GM06990 (cell line): ENCODE data around the gene FBN1.

Experiments
- DNase-seq: peaks from one replicate; pipeline ENCODE4 v3.0.0-alpha.2; 2011; ENCODE audit not compliant: insufficient read length; ENCODE audit errors: extremely low read depth
- H3K27me3 ChIP-seq: replicated peaks from 2 replicates; pipeline ENCODE4 v1.6.0; 2011; ENCODE audit warnings: low read length; ENCODE audit not compliant: control insufficient read depth, insufficient read depth
- H3K36me3 ChIP-seq: 2 replicates; pipeline ENCODE4 v1.5.1; 2011; ENCODE audit warnings: low read length; ENCODE audit not compliant: control insufficient read depth, insufficient read depth
- H3K4me3 ChIP-seq: replicated peaks from 2 replicates; pipeline ENCODE4 v1.5.1; 2011; ENCODE audit warnings: low read depth, mild to moderate bottlenecking, control low read depth, low read length
- CTCF ChIP-seq: IDR thresholded peaks from 2 replicates; pipeline ENCODE4 v1.5.1; 2011; ENCODE audit warnings: low read length, control low read depth, mild to moderate bottlenecking, inconsistent platforms; ENCODE audit not compliant: insufficient read depth, poor library complexity, severe bottlenecking

The FBN1 gene

GRCh38 chr15:48634893-48635292, 10.6 kb downstream of the FBN1 start:
- Histone ChIP-seq H3K36me3 (no peaks in the 10 kb centered on the region), H3K4me3 (no peak overlapping the region), H3K27me3 (no peaks in the 10 kb centered on the region)
- no peak for TF ChIP-seq CTCF
- no peak for DNase-seq

- DNase-seq, result no peak
- no peaks in the 10 kb centered on the region for H3K36me3 ChIP-seq
- H3K4me3 ChIP-seq, result no peak overlapping the region
- no peak for TF ChIP-seq CTCF
- H3K27me3 ChIP-seq, result no peaks in the 10 kb centered on the region
Measured at GRCh38 chr15:48634096-48634495, 11.4 kb downstream of the FBN1 start.

GRCh38 chr15:48632651-48633050, 12.9 kb downstream of the FBN1 start:
- Histone ChIP-seq H3K36me3 (no peaks in the 10 kb centered on the region), H3K4me3 (no peak overlapping the region), H3K27me3 (no peaks in the 10 kb centered on the region)
- TF ChIP-seq CTCF, result no peak
- no peak for DNase-seq

- Histone ChIP-seq H3K36me3 (no peaks in the 10 kb centered on the region), H3K27me3 (no peaks in the 10 kb centered on the region), H3K4me3 (no peak overlapping the region)
- no peak for DNase-seq
- no peak for TF ChIP-seq CTCF
Measured at GRCh38 chr15:48631176-48631770, 14.2 kb downstream of the FBN1 start.

GRCh38 chr15:48630245-48630644, 15.3 kb downstream of the FBN1 start:
- Histone ChIP-seq H3K36me3 (no peaks in the 10 kb centered on the region), H3K27me3 (no peaks in the 10 kb centered on the region), H3K4me3 (no peak overlapping the region)
- no peak for TF ChIP-seq CTCF
- DNase-seq, result no peak

- no peak overlapping the region for H3K4me3 ChIP-seq
- TF ChIP-seq CTCF, result no peak
- no peak for DNase-seq
- H3K36me3 ChIP-seq, result no peaks in the 10 kb centered on the region
- H3K27me3 ChIP-seq, result no peaks in the 10 kb centered on the region
Measured at GRCh38 chr15:48628832-48629231, 16.7 kb downstream of the FBN1 start.
